GM12873 (cell line): ENCODE measurements around the gene MKI67.

Experiments
- CTCF ChIP-seq: IDR thresholded peaks from 2 replicates; pipeline ENCODE4 v1.5.1; 2012; ENCODE audit warnings: low read depth, mild to moderate bottlenecking, moderate library complexity, low read length, control low read depth; ENCODE audit not compliant: insufficient read depth; ENCODE audit errors: missing control alignments

The MKI67 gene

GRCh38 chr10:128144547-128144946 is 18.3 kb upstream of the MKI67 start:
- TF ChIP-seq CTCF = no peak

GRCh38 chr10:128143531-128143930 is 17.3 kb upstream of the MKI67 start:
- TF ChIP-seq CTCF = no peak

GRCh38 chr10:128140425-128140824 is 14.2 kb upstream of the MKI67 start:
- TF ChIP-seq CTCF = no peak

GRCh38 chr10:128137877-128138276 is 11.7 kb upstream of the MKI67 start:
- no peak for TF ChIP-seq CTCF

- TF ChIP-seq CTCF = no peak
Measured at GRCh38 chr10:128130051-128130450, 3.8 kb upstream of the MKI67 start.

GRCh38 chr10:128128582-128128981 is 2.4 kb upstream of the MKI67 start:
- no peak for TF ChIP-seq CTCF

GRCh38 chr10:128125416-128125943 is 743 bp downstream of the MKI67 start:
- no peak for TF ChIP-seq CTCF

- no peak for TF ChIP-seq CTCF
Measured at GRCh38 chr10:128124813-128125403, 1.3 kb downstream of the MKI67 start.
